ENCODE measurements around the gene TK2.
"Not testable (repeated sequence)": the region's sequence is repeated elsewhere in the genome, so short reads cannot be mapped to it uniquely, and the experiment has no call there.

TK2 gene

DNA sequence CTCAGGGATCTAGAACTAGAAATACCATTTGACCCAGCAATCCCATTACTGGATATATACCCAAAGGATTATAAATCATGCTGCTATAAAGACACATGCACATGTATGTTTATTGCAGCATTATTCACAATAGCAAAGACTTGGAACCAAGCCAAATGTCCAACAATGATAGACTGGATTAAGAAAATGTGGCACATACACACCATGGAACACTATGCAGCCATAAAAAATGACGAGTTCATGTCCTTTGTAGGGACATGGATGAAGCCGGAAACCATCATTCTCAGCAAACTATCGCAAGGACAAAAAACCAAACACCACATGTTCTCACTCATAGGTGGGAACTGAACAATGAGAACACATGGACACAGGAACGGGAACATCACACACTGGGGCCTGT is 48.4 kb downstream of the TK2 start:
- DNase-seq, result not testable (repeated sequence)

DNA sequence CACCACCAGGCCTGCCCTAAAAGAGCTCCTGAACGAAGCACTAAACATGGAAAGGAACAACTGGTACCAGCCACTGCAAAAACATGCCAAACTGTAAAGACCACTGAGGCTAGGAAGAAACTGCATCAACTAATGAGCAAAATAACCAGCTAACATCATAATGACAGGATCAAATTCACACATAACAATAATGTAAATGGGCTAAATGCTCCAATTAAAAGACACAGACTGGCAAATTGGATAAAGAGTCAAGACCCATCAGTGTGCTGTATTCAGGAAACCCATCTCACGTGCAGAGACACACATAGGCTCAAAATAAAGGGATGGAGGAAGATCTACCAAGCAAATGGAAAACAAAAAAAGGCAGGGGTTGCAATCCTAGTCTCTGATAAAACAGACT is 52.0 kb downstream of the TK2 start:
- not testable (repeated sequence) for DNase-seq

DNA sequence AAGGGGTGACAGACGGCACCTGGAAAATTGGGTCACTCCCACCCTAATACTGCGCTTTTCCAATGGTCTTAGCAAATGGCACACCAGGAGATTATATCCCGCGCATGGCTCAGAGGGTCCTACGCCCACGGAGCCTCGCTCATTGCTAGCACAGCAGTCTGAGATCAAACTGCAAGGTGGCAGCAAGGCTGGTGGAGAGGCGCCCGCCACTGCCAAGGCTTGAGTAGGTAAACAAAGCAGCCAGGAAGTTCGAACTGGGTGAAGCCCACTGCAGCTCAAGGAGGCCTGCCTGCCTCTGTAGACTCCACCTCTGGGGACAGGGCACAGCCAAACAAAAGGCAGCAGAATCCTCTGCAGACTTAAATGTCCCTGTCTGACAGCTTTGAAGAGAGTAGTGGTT is 53.7 kb downstream of the TK2 start:
- DNase-seq, result not testable (repeated sequence)

DNA sequence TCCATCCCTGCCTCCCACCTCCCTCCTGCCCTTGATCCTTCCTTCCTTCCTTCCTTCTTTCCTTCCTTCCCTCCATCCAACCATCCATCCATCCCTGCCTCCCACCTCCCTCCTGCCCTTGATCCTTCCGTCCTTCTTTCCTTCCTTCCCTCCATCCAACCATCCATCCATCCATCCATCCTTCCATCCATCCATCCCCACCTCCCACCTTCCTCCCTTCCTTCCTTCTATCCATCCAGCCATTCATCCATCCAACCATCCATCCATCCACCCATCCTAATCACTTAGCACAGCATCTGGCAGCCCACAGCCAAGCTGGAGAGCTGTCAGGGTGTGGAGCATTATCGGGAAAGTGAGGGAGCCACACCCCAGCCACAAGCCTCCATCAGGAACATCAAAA is 54.5 kb downstream of the TK2 start:
- no peak for DNase-seq

DNA sequence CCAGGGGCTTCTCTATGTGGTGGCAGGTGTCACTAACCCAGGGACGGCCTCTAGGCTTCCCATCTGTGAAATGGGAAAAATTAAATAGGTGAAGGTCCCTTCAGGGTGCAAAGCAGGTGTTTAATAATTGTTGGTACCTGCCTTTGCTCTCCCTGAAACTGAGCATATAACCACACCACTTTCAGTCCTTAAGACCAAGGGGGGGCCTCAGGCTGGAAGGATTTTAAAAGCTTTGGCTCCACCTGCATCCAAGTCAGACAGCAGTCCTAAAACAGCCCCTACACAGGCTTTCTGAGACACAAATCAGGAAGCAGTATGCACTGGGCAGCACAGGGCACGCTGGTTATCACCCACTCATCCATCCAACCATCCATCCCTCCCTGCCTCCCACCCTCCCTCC is 55.0 kb downstream of the TK2 start:
- DNase-seq, result no peak

DNA sequence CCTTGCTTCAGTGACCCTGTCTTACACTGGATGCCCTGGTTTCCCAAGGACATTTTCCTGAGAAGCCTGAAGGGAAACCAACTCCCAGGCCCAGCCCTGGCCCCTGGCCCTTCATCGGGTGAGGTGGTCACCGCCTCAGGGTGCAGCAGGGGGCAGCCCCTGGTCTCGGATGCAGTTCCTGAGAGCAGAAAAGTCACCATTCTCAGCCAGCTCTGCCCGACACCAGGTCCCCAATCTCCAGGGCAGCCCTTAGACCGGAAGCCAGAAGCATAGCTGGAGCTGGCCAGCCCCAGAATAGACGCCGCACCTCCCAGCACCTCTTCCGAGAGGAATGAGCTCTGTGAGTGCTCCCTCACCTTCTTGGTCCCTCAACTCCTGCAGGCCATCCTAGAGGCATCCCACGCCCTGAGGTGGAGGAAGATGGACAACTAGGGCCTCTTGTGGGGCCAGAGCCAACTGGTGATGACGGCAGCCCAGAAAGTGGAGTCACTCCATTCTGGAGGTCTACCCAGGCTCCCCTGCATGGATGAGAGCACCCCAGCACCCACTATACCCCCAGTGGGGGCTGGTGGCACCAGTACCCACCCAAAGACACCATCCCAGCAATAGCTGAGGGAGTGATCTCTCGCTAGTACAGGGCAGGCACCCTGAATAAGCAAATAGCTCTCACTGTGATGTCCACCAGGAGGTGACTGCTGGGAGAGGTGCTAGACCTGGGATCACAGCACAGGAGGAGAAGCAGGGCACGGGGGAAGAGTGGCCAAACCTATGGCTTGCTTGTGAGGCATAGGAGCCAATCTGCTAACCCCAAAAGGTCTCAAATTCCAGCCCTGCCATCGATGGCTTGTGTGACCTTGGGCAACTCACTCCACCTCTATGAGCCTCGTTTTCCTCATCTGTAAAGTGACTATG is 56.2 kb downstream of the TK2 start:
- DNase-seq, result no peak

DNA sequence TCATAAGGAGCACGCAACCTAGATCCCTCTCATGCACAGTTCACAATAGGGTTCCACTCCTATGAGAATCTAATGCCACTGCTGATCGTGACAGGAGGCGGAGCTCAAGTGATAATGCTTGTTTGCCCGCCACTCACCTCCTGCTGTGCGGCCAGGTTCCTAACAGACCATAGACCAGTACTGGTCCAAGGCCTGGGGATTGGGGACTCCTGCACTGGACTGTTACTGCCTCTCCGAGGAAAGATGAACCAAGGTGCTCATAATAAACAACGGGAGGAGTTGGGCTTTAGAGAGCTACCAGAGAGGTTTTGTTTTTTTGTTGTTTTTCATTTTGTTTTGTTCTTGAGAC is 58.2 kb downstream of the TK2 start:
- DNase-seq, result no peak

DNA sequence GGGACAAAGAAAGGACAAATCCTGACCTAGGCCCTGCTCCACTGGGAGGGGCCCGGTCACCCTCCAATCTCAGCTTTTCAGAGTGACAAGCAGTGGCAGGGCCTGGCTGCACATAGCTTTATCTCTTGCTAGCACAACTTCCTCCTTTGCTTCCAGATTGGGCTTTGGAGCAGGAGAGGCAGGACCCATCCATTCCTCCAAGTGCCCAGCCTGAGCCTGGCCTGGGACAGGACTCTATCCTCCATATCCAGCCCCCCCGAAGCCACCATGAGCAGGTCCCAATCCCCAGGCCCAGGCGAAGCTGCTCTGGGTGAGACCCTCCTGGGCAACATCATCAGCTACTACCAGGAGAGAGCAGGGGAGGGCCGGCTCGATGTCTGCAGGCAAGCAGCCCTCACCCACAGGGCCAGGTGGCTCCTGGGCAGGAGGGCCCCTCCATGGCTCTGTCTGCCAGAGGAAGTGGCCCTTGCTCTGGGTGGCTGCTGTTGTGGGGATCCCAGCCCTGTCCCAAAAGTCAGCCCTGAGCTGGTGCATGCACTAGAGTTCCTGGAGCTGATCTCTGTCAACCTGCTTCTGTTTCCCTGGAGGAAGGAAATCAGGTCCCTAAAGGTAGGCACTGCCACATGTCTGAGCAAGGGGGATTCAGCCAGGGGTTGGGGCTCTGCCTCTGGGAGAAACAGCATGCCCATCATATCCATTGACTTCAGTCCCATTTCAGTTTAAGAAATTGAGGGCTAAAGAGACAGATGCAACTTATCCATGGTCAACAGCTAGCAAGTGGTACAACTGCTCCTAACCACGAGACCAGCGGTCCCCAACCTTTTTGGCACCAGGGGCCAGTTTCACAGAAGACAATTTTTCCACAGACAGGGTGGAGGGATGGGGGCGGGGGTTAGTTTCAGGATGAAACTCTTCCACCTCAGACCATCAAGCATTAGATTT is 58.9 kb downstream of the TK2 start:
- no peak for DNase-seq

DNA sequence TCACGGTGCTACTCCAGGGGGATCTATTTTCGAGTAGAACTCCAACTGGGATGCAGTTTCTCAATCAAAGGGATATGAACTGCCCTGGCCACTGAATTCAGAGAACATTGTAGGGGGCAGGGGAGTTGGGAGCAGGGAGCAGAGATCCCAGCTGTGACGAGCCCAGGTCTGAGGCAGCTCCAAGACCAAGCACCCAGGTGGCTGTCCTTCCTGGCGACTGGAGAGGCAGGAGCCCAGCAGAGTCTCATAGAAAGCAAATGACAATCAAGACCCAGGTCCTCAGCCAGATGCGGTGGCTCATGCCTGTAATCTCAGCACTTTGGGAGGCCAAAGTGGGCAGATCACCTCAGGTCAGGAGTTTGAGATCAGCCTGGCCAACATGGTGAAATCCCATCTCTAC is 60.1 kb downstream of the TK2 start:
- no peak for DNase-seq

DNA sequence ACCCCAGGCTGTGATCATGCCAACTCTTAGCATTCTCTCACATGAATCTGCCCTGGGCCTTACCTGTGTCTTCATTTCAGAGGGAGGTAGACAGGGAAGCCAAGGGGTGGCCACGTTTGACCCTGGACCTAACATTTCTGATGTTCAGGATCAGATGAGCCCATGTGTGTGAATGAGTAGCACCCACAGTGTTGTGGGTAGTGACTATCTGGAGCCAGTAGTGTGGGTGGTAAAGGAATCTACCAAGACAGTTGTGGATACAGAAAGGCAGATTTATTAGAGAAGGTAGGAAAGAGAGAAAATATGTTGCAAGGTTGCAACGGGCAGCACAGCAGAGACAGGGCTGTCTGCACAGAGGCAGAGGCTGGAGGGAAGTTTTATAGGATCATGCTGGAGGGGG is 60.5 kb downstream of the TK2 start:
- DNase-seq, result no peak

DNA sequence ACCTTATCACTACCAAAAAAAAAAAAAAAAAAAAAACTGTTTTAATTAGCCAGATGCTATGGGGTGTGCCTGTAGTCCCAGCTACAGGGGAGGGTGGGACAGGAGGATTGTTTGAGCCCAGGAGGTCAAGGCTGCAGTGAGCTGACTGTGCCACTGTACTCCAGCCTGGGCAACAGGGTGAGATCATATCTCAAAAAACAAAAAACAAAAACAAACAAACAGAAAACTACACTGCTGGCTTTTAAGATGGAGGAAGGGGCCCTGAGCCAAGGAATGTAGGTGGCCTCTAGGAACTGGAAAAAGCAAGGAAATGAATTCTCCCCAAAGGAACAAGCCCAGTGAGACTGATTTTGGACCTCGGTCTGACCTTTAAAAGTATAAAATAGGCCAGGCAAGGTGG is 61.4 kb downstream of the TK2 start:
- DNase-seq, result no peak

DNA sequence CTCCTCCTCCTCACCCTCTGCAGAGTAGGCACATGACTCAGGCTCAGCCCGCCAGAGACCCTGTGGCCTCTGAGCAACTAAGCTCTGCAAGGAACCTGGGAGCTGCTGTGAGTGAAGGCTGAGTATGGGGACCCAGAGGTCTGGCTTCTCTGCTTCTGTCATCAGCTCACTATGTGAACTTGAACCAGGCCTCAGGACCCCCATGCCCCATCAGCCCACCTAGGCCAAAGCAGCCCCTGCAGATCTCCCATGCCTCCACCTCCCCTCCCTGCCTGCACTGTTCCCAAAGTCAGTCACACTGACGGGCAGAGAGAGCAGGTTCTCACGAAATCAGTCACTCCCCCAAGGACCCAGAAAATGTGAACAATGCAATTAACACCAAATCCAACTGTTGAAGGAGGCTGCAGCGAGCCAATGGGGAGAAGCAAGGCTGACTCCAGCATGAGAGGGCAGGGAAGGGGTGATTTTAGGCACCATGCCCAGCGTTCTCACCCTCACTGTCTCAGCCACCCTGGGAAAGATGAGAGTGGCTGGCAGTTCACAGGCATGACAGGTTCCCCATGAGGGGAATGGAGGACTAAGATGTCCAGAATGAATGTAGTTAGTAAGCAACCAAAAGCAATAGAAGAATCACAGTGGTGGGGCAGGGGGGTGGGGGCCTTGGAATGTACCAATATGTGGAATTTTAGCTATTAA is 62.2 kb downstream of the TK2 start:
- DNase-seq, result no peak

DNA sequence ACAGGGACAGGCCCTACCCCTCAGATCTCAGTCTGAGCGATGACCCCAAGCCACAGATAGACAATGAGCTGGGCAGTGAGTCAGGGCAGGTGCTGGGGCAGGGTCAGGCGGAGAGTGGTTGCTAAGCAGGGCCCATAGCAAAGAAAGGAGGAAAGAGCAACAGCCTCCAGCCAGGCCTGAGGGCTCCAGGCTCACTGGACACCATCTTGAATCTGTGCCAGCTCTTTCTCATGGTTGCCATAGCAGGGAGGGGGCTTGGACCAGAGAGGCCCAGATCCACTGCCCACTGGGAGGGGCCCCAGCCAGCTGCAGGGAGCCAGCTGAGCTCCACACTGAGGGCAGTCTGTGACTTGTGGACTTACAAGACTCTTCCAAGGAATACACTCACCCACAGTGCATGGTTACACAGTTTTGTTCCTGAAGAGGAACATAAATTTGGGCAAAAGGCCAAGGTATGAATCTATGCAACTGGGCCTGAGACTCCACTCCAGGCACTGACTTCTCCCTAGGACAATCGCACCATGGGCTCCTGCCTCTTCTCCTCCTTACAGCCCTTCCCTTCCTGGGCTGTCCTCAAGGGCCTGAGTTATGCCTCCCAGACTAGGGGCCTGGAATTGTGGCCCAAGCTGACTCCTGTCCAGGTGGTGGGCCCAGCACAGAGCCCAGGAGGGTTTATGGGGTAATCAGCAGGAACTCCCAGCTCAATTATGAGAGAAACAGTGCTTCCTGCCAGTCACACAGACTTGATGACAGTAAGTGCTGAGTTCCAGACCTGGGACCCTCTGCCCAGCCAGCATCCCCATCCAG is 62.9 kb downstream of the TK2 start:
- peak; percentile 29 to 40 for DNase-seq

DNA sequence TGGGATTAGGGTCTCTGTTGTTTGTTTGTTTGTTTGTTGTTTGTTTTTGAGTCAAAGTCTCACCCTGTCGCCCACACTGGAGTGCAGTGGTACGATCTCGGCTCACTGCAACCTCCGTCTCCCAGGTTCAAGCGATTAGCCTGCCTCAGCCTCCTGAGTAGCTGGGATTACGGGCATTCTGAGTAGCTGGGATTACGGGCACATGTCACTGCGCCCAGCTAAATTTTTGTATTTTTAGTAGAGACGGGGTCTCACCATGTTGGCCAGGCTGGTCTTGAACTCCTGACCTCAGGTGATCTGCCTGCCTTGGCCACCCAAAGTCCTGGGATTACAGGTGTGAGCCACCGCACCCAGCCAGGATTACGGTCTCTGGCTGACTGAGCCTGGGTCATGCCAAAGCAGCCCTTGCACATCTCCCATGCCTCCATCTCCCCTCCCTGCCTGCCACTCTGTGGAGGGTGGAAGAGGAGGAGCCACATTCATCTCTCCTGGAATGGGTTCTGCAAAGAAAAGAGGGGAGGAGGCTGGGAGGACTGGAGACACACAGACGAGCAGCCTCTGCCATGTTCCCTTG is 63.6 kb downstream of the TK2 start:
- DNase-seq, result no peak

DNA sequence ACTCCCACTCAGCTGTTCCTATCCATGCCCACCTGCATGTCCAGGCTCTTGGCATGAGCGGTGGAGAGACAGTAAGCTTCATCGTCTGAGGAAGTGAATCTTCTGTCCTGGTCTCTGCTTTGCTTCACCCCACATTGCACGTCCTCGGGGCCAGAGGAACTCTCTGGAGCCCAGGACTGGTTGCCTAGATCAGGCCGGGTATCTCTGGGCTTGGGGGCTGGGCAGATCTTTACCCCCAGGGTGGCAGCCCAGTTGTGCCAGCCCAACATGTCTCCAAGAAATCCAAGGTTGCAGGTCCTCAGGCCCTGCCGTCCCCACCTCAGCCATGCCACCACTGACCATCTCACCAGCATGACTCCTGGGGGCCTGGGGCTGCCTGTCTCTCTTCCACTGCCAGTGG is 64.5 kb downstream of the TK2 start:
- no peak for DNase-seq

DNA sequence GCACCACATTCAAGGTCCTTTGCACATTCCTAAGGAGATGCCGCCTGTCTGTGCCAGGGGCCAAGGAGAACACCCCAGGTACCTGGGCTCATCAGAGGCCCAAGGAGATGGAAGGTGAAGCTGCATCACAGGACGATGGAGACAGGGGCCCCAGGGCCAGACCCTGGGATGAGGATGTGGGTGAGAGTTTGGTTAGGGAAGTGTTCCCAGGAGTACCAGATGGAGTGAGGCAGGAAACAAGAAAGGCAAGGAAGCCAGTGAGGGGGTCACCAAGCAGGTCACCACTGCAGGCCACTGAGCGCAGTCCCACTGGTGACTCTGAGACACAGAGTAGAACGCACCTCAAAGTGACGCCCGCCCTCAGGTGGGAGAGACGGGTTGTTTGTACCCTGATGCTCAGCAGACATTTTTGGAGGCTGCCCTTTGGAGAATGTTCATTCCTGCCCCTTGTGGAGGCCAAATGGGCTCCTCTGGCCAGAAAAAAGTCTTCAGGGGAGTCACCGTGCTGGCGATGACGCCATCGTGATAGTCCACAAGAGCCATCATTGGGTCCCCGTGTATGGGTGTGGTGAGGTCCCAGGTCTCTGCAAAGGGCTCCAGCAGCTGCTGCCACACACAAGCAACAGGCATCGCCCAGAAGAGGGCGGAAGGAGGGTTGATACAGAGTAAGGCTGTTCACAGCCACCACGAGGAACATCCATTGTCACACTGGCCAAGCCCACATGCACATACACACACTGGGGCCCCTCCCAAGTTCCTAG is 65.3 kb downstream of the TK2 start:
- peak in 1 of 2 experiments; percentile 20 for DNase-seq

DNA sequence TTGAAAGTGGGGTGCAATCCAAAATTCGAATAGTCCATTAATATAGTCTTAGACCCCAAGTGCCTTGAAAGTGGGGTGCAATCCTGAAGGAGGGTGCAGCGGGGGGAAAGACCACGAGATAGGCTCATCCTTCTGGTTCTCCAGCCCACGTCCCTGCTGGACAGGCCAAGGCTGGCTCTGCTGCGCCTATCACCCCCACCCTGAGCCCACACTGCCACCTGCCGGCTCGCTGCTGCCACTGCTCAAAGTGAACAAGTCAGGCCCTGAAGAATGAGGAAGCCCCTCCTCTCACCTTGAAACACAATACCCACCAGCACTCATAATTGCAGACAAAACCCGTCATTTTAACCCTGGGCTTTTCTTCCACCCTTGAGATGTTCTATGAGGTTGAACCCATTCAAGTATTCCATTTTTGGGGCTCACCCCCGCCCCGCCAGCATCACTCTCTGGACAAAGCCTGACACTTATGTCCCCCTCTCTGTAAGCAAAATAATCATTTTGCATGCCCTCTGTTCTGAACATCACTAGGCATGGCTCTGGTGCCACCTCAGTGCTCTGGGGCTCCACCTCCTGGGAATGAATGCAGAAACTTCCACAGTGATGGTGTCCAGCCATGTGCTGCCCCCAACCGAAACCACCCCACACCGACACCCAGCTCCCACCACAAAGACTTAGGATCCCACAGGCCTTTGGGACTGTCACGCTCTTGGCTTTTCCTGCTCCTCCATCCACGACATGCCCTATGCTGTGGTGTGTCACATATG is 66.1 kb downstream of the TK2 start:
- DNase-seq, result peak; percentile 59 to 64

DNA sequence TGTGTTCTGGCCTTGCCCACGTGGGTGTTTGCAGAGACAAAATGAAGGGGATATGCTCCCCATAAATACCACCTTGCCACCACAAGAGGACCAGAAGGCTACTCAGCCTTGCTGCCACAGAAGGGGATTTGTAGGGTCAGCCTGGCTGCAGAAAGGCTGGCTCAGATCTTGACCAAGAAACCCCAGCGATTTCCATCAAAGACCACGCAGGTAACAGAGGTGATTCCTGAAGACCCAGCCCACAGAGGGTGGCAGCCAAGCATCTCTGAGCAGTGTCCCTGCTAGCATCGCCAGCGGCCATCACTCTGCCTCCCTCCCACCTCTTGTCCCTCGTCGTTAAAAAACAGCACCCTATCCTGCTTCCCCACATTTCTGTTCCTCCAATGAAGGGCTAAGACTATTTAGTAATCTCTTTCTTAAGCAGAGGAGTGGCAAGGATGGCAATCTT is 68.0 kb downstream of the TK2 start:
- no peak for DNase-seq

DNA sequence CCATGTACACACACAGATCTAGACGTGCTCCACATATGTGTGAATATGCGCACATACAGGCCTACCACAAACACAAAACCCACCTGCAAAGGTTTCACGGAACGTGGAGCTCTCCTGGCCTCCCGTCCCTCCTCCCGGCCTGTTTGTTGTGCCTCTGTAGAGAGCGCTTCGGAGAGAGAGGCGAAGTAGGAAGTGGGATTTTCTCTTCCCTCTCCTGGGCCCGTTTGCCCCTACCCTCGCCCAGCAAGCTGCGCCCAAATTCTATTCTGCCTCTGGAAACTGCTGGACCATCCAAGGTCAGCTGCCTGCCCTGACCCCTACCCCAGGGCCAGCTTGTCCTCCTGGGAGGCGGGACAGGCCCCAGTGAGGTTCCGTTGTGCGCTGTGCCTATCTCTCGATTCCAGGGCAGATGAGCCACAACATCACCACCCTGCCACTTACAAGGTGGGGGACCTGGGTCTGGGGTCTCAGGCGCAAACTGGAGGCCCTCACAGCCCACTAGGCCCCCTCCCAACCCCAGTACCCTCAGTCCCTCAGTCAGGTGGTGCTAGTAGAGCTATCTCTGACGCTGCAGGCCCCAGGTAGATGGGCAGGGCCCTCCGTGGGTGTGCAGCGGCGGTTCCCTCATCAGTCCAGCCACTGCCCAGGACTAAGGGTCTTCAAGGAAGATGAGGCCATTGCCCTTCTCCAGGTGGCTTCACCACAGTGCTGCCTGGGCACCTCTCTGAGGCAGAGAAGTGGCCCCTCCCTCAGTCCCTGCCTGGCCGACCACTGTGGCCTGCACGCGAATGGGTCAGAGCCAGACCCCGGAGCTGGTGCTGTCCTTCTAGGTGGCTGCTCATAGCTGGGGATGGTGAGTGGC is 68.6 kb downstream of the TK2 start:
- no peak for DNase-seq
